HG02852 (cell line): ENCODE measurements around the gene HERC3.
A peak's percentile ranks its signal among the peaks of the same experiment; 100 is the strongest.

Source experiments
- ATAC-seq: cut with Tn5 transposase; IDR thresholded peaks from one replicate; pipeline ENCODE4 v1.9.1; 2021; ENCODE audit warnings: mild to moderate bottlenecking, moderate library complexity; ENCODE audit not compliant: unreplicated experiment

The HERC3 gene

DNA sequence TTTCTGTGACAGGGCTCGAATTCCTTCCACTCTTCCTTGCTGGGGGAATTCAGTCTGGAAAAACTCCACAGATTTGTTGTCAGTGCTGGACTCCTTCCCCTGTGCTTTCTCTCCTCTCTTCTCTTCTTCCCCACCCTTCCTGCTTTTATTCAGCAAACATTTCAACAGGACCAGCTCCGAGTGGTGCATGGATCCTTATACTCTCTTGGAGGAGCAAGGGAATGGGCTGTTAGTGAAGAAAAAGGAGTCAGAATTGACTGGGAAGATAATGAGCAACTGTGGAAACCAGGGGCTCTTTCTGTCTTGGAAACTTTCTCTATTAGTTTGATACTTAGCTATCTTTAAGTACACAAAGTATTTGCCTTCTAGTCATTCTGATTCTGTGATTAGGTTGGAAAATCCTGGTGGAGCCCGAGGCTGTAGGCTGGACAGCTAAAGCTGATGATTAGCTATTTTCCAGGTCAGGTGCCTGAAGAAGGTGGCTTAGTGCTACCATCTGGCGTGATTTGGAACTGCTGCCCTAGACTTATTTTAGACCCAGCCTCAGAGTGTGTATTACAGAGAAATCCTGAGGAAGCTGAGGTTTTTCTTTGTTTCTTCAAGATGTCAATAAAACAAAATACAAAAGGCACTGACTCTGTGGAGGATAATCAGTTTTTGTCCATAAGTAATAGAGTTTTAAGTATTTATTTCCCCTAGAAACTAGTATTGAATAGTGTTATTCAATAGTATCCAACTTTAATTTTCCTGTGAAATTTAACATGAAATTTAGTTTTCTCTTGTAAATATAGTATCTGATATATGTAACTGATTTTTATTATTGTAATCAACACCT, 67.0 kb downstream of the HERC3 start:
- ATAC-seq: peak; percentile 94

- ATAC-seq: no peak
Observed at GRCh38 chr4:88659890-88660208, 67.6 kb downstream of the HERC3 start.

- no peak for ATAC-seq
Observed at GRCh38 chr4:88660446-88661294, 68.4 kb downstream of the HERC3 start.

DNA sequence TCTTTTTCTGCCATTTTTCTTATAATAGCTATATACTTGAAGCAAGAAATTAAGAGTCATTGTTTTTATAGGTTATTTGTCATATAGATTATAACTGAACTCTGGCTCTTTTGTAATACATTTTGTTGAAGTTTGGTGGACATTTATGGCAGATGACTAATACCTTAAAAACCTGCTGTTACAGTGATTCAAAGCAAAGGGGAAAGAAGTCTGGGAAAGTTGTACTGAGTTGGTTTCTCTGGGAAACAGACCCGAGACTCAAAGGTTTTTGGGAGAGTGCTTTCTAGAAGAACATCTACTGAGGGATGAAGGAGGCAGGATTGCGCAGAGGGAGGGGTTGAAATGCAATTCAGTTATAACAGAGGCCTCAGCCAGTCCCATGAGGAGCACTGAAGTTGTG, 69.5 kb downstream of the HERC3 start:
- no peak for ATAC-seq

- ATAC-seq: peak; percentile 64
Observed at GRCh38 chr4:88672987-88673386, 80.7 kb downstream of the HERC3 start.

DNA sequence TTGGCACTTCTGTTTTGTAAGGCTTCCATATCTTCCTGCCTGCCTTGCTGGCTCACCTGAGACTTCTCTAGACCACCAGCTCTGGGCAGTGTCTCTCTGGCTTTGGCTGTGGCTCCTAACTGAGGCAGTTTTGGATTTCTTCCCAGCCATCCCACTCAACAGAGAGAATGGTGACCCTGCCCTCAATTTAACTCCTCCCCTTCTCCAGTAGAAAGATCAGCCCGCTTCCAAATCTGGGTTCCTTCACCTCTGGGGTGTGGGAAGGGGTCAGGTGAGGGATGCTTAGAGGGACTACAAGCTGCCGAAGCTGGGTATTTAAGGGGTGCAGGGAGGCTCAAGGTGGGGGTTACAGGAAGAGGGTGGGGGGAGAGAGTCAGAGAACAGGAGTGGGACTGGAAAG, 81.6 kb downstream of the HERC3 start:
- no peak for ATAC-seq

DNA sequence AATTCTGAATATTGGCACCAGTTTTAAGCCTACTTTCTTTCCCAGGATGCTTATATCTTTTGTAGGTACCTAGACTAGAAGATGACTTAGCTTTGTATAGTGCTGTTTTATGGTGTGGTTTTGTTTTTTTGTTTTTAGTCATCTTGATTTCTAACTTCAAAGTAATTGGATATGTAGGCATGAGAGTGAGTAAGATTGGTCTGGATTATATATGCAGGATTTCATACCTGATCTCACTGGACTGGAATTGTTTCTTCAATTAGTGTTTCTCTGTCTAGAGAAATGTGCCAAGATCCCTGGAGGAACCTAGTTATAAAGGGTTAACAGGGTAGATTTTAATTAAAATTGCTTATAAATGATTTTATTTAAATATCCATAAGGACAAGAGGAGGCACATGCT, 82.3 kb downstream of the HERC3 start:
- no peak for ATAC-seq

DNA sequence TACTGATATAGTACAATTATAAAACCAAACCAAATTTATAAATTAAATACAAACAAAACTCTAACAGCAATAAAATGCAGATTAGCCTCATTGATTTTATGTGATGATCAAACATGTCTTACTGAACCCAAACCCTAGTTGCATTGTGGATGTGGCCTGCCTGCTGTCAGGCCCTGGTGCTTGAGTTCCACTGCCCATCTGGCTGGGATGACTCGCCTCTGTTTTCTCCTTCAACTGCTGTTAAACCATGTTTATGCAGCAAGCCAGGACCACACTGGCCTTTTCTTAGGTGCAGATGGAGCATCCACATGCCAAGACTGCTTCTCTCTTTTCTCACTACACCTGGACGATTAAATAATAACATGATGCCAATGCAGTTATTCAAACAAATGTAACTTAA, 82.7 kb downstream of the HERC3 start:
- ATAC-seq: no peak

GRCh38 chr4:88675543-88675942, 83.3 kb downstream of the HERC3 start:
- no peak for ATAC-seq

GRCh38 chr4:88681209-88681608, 88.9 kb downstream of the HERC3 start:
- no peak for ATAC-seq

- no peak for ATAC-seq
Observed at GRCh38 chr4:88690355-88690754, 98.1 kb downstream of the HERC3 start.

DNA sequence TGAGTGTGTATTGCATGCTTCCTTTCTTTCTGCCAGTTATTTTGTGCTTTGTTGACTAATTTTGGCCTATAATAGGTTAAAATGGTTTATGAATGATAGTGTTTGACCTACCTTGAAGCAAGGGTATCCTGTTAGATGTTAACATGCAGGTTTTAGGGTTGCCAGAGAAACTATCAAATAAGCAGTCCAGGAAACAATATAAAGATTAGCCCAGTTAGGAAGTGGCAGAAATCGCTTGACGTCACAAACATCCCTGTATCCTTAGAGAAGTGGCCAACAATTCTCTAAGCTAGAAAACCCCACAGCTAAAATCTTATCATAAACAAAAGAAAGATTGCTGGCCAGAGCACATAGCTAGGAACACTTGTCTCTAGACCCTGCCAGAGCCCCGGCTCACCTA, 101.5 kb downstream of the HERC3 start:
- no peak for ATAC-seq

DNA sequence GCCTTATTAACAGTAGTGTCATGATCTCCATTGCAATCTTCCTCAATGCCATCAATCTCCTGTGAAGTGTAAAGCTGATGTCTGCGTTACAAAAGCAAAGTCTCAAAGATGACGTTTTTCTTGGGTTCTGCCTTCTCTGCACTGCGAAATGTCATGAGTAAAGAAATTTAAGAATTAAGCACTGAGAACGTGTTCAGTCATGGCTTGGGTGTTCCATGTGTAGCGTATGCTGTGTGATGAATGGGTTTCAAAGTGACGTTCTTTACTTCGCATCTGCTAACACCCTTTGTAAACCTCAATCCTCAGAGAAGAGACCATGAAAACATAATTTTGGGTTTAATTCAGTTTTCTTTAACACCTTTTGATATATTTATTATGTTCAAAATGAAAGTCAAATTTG, 104.3 kb downstream of the HERC3 start:
- ATAC-seq: no peak

- ATAC-seq: no peak
Observed at GRCh38 chr4:88697141-88697540, 104.9 kb downstream of the HERC3 start.

- ATAC-seq: peak; percentile 98
Observed at GRCh38 chr4:88697588-88698329, 105.5 kb downstream of the HERC3 start, which contains the start of gene NAP1L5. NAP1L5 (minus strand) TSS chr4:88697829; CDS start chr4:88697754, 75 bp downstream.

DNA sequence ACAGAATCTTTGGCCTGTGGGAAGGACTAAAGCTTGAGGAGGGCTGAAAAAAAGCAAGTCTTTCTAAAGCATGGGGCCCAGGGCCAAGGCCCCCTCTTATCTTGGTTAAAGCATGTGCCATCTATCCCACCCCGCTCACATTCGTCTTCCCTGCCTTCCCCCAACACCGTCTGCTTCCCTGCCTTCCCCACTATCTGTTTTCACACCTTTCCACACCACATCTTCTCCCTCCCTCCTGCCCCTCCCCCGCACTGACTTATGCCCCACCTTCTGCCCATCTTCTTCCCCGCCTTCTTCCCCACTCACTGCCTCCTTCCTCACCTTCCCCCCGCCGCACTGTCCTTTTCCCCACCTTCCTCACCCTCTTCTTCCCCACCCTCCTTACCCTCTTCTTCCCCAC, 106.2 kb downstream of the HERC3 start:
- no peak for ATAC-seq

GRCh38 chr4:88702782-88703181, 110.5 kb downstream of the HERC3 start:
- no peak for ATAC-seq

DNA sequence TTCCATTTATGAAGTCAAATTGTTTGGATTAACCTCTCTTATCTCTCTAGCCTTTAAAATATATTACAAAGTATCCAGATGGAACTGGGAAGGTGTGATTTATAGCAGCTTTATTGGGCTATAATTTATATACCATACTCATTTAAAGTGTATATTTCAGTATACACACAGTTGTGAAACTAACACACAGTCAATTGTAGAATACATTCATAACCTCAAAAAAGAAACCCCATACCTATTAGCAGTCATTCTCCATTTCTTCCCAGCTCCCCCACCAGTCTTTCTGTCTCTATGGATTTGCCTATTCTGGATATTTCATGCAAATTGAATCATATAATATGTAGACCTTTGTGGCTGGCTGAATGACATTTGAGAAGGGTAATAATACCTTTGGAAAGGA, 112.9 kb downstream of the HERC3 start:
- no peak for ATAC-seq

DNA sequence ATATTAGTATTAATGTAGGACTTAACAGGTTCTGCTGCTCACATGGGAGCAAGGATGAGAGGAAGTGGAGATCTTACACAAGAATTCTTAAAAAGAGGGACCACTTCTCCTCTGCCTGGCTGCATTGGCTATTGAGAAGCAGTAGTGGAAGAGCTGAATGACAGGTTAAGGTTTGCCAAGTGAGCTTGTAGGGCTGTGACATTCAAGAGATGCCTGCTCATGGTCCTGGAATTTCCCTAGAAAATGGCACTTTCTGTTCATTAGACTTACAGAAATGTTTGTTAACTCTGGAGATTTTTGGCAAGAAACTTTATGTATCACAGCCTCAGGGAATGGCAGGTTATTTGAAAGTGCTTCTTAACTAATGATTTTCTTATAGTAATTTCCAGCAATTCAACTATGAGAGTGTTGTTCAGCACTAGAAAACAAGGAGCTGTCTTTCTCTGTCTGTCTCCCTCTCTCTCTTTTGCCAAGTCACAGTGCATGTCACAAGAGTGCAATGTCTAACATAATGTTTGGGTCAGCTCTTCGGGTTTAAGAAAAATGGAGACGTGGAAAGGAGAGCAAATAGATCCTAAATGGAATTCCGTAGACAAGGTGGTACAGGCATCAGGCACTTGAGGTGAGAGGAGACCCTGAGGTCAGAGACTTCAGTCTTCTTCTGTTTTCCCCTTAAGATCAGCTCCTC, 113.7 kb downstream of the HERC3 start:
- ATAC-seq: no peak

GRCh38 chr4:88706574-88706973, 114.3 kb downstream of the HERC3 start:
- ATAC-seq: no peak

DNA sequence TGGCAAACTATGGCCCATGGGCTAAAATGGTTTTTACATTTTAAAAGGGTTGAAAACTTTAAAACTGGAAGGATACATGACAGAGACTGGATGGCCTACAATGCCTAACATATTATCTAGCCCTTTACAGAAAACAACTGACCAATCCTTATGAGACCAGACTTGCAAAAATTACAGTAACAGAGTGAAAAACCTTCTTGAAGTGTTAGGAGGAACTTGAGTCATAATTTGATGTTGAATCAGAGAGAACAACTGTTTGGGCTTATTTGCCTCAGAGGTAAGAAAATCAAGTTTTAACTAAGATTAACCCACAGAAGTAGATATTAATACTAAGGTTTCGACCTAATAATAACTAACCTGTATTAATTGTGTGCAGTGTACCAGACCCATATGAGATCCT, 117.7 kb downstream of the HERC3 start:
- ATAC-seq: no peak
